Stimulated activated CD4-positive, alpha-beta T cell treated with anti-CD3 and anti-CD28 coated beads, Interleukin-4, amount 100 ng/mL, for 4 hours (primary cell): ENCODE measurements around the gene MKKS.
"Not testable (repeated sequence)": the region's sequence is repeated elsewhere in the genome, so short reads cannot be mapped to it uniquely, and the experiment has no call there.

Source experiments
- DNase-seq, 2 experiments: peaks; one replicate each; pipeline ENCODE4 v3.0.0-alpha.2; 2020

Gene MKKS

DNA sequence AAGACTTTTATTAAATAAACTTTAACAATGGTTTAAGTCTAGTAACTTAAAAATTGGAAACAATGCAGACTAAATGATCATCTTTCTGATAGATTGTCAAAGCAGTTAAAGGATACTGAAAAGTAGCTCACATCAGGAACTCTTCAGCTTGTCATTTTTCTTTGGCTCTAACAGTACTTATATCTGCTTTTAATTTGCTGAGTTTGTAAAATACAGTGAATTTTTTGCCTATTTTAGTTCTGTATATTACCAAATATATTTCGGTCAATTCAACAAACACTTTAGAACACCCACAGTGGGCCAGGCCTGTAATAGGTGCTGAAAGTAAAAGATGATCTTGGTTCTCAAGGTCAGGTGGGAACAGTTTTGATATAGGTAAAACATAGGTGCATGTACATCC lies 22.3 kb downstream of the MKKS start:
- no peak for DNase-seq

DNA sequence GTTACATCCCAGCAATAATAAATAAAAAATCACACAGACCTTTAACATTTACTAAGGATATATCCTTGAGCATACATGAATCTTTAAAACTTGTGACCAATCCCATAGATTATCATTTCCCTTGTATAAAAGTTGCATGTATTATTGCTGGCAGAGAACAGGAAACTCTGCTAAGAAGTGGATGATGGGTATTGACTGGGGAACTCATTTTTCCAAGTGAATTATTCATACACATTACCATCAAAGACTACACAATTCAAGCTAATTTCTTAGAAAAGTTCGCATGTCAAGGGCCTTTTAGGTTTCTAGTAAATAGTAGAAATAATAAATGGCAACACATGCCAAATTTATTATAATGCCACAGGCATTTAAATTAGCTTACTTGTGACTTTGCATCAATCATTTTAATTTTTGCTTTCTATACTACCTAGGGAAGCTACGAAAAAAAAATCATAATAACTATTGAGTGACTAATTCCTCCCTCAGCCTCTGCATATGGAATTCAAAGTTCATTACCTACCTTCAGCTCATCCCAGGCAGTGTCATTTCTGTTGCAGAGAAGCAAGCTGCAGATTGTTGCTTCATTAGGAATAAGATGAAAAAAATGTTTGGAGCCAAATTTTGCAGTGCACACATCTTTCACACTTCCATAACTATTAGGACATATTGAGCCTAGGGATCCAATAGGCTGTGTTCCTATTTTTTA lies 25.8 kb downstream of the MKKS start:
- DNase-seq: no peak

- DNase-seq: no peak
These were observed 29.0 kb downstream of the MKKS start for GRCh38 chr20:10404959-10405530.

- no peak for DNase-seq
These were observed 29.9 kb downstream of the MKKS start for GRCh38 chr20:10404023-10404628.

GRCh38 chr20:10402938-10403608 lies 30.9 kb downstream of the MKKS start:
- DNase-seq: no peak

GRCh38 chr20:10398834-10399369 lies 35.1 kb downstream of the MKKS start:
- no peak for DNase-seq

GRCh38 chr20:10394752-10395151 lies 39.3 kb downstream of the MKKS start:
- not testable (repeated sequence) for DNase-seq

GRCh38 chr20:10390709-10391108 lies 43.3 kb downstream of the MKKS start:
- no peak for DNase-seq

- no peak for DNase-seq
These were observed 45.4 kb downstream of the MKKS start for GRCh38 chr20:10388597-10388996.

DNA sequence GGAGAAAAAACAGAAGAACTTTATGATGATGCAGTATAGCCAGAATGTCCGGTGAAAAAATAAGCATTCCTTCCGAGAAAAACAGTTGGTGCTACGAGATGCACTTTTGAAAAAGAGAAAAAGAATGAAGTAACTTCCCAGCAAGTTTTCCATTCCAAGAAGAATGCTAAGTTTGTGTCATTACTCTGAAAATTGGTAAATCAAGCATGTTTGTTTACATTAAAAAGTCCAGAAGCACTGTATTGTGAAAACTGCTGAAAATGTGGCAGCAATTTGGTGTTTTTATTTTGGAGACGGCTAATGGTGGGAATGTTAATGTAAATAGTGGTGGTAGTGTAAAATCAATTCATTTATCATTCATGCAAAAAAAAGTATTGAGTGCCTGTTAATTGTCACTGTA lies 46.3 kb downstream of the MKKS start:
- DNase-seq: no peak

- DNase-seq: no peak
These were observed 48.0 kb downstream of the MKKS start for GRCh38 chr20:10385850-10386544.

DNA sequence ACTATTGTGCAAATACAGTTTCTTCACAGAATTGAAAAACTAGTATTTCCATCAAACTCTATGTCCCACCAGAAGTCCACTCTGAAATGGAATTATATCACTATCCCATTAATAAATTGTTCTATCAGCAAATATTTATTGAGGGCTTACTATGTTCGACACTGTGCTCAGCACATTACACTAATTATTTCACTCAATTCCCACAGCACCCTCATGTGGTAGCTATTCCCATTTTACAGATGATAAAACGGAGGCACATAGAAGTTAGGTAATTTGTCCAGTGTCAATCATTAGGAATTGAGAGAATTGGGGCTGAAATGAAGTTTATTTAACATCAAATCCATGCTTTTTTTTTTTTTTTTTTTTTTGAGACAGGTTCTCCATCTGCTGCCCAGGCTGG lies 52.5 kb downstream of the MKKS start:
- no peak for DNase-seq

- no peak for DNase-seq
These were observed 54.3 kb downstream of the MKKS start for GRCh38 chr20:10379761-10380160.

DNA sequence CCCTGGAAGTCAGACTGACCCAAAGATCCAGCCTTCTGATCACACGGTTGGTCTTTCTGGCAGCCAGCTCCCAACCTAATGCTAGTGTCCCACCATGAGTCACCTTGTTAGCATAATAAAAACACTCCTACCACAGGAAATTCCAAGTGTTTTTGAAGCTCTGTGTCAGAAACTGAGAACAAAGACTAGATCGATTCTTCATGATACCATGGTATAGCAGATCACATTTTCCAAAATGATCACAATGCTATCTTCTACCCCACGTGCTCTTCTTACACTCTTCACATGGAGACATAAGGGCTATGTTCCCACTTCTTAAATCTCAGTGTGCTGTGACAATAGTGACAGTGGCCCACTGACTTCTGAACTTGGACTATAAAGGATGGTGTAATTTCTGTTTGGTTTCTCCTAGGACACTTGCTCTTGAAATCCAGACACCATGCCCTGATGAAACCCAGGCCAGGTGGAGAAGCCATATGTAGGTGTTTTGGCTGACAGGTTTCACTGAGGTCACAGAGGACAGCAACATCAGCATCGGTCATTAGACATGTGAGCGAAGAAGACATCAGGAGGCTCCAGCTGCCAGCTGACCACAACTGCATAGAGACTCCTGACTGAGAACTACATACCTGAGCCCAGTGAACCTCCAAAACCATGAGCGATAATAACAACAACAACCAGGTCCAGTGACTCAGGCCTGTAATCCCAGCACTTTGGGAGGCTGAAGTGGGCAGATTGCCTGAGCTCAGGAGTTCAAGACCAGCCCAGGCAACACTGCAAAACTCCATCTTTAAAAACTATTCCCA lies 57.5 kb downstream of the MKKS start:
- DNase-seq: no peak

DNA sequence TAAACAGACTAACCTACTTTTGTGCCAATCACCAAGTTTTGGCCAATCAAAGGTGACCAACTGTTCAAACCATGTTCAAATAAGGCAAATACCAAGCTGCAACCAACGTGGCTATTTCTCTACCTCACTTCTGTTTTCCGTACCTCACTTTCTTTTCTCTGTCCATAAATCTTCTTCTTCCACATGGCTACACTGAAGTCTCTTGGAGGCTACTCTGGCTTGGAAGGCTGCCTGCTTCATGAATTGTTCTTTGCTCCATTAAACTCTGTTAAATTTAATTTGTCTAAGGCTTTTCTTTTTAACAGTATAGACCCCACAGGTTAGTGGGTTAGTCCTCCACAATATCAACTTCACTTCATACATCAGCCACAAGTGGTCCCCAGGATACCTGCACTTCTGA lies 58.8 kb downstream of the MKKS start:
- DNase-seq: no peak

DNA sequence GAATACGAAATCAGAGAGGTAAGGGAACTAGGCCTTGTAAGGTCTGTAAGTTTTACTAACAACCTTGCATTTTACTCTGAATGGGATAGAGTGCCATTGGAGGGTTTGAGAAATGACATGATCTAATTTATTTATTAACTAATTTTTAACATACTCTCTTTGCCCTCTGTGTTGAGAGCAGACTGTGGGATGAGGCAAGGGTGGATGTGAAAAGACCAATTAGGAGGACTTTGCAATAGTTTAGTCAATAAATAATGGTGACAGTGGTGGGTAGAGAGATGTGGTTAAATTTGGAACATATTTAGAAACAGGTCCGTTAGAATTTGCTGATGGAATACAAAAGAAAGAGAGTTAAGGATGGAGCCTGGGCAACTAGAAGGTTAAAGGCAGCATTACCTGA lies 60.0 kb downstream of the MKKS start:
- no peak for DNase-seq

GRCh38 chr20:10371467-10371866 lies 62.6 kb downstream of the MKKS start:
- DNase-seq: no peak

- no peak for DNase-seq
These were observed 63.7 kb downstream of the MKKS start for GRCh38 chr20:10370091-10370887.

- no peak for DNase-seq
These were observed 64.3 kb downstream of the MKKS start for GRCh38 chr20:10369723-10370090.

DNA sequence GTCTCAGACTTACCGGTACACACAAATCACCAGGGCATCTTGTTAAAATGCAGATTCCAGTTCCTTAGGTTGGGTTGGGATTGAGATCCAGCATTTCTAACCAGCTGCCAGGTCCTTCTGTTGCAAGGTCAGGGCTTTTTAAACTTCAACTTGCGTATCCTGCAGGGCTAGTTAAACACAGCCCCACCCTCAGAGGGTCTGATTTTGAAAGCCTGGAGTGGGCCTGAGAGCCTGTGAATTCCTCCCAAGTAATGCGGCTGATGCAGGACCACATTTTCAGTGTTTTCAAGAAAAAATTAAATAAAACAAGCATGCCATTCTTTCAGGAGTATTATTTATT lies 65.3 kb downstream of the MKKS start:
- DNase-seq: no peak

DNA sequence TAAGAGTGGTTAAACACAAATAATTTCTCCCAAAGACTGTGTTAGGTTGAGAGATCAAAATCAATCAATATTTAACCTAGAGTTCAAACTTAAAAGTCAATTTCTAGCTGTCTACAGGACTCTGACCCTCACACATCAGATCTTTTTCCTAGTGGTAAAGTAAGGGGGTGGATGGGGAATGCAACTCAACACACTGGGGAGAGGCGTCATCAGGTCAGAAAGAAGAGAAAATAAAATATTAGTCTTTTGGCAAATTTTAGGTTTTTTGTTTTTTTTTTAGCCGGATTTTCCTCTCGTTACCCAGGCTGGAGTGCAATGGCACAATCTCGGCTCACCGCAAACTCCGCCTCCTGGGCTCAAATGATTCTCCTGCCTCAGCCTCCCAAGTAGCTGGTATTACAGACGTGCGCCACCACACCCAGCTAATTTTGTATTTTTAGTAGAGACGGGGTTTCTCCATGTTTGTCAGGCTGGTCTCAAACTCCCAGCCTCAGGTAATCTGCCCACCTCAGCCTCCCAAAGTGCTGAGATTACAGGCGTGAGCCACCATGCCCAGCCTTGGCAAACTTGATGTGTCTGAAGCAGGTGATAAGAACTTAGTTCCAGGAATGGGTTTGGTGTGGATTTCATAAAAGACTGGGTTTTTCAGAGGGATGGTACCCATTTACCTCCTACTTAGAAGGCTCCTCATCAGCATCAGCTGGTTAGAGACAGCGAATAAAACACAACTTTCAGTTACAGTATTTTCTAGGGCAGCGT lies 65.9 kb downstream of the MKKS start:
- DNase-seq: no peak
